ENCODE measurements around the gene GALNT7.

GRCh38 chr4:173182403-173182802, 13.8 kb downstream of the GALNT7 start:
- TF ChIP-seq, protein P1, sequence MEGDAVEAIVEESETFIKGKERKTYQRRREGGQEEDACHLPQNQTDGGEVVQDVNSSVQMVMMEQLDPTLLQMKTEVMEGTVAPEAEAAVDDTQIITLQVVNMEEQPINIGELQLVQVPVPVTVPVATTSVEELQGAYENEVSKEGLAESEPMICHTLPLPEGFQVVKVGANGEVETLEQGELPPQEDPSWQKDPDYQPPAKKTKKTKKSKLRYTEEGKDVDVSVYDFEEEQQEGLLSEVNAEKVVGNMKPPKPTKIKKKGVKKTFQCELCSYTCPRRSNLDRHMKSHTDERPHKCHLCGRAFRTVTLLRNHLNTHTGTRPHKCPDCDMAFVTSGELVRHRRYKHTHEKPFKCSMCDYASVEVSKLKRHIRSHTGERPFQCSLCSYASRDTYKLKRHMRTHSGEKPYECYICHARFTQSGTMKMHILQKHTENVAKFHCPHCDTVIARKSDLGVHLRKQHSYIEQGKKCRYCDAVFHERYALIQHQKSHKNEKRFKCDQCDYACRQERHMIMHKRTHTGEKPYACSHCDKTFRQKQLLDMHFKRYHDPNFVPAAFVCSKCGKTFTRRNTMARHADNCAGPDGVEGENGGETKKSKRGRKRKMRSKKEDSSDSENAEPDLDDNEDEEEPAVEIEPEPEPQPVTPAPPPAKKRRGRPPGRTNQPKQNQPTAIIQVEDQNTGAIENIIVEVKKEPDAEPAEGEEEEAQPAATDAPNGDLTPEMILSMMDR (IDR thresholded peaks at IDR 0.05): no peak
- TF ChIP-seq POLR2A (IDR thresholded peaks at IDR 0.05): no peak

All from heart left ventricle (tissue), 13 donors.